Activated B cell treated with CpG ODN at 0.5 μM for 24 hours (primary cell): ENCODE data around the gene LAMA5. TPM values are rescaled to one million over a fixed set of nuclear protein-coding genes. Genes with fewer than 3 reads are reported as not detected.

Experiments
- ATAC-seq: fragments of 200-7000 bp; cut with Tn5 transposase; one replicate; pipeline ENCODE4 v1.10.0; 2021; ENCODE audit warnings: low read depth, mild to moderate bottlenecking, moderate library complexity
- CTCF ChIA-PET: fragments of 350-600 bp; sonication (Branson Sonifier 250); formaldehyde crosslinking; loops from one replicate; lab custom pipeline; 2021; ENCODE audit warnings: antibody characterized with exemption; lab: Charles Lee
- POLR2A ChIA-PET: fragments of 350-600 bp; sonication (Branson Sonifier 250); formaldehyde crosslinking; loops from one replicate; lab custom pipeline; 2021; ENCODE audit warnings: antibody characterized with exemption; lab: Charles Lee
- DNase-seq: peaks from one replicate; pipeline ENCODE4 v3.0.0; 2022
- H3K27ac Mint-ChIP-seq: one replicate; pipeline ENCODE4 v1.8.0; 2020; ENCODE audit warnings: mixed read lengths
- H3K27me3 Mint-ChIP-seq: one replicate; pipeline ENCODE4 v1.8.0; 2021; ENCODE audit warnings: mixed read lengths
- H3K36me3 Mint-ChIP-seq: one replicate; pipeline ENCODE4 v1.8.0; 2021; ENCODE audit warnings: low read depth, mixed read lengths
- H3K4me1 Mint-ChIP-seq: one replicate; pipeline ENCODE4 v1.8.0; 2021; ENCODE audit warnings: mixed read lengths
- H3K4me3 Mint-ChIP-seq: one replicate; pipeline ENCODE4 v1.8.0; 2020; ENCODE audit warnings: mild to moderate bottlenecking, mixed read lengths
- H3K9me3 Mint-ChIP-seq: one replicate; pipeline ENCODE4 v1.8.0; 2020; ENCODE audit warnings: mixed read lengths
- CTCF ChIP-seq: fragments of 200-600 bp; IDR thresholded peaks from one replicate; pipeline ENCODE4 v1.8.0; 2022; ENCODE audit warnings: antibody characterized with exemption, mild to moderate bottlenecking
- intact Hi-C: fragments of 100-400 bp; cut with micrococcal nuclease; formaldehyde crosslinking; loops from one replicate; pipeline ENCODE4 v1.15.1; 2024
- total RNA-seq: library from RNA; stranded (reverse); gene quantifications from 2 replicates; pipeline ENCODE4 v1.2.3, GENCODE V29; 2022

The LAMA5 gene
- total RNA-seq, 1 donor from 2014 or later = 24.8 TPM

- H3K36me3 Mint-ChIP-seq = no peaks in the 10 kb centered on the region
- no peak overlapping the region for H3K27ac Mint-ChIP-seq
- peak overlapping the region; percentile 38 for H3K4me3 Mint-ChIP-seq
- intact Hi-C loops = no loop called here
- H3K9me3 Mint-ChIP-seq = no peaks in the 10 kb centered on the region
- no peaks in the 10 kb centered on the region for H3K27me3 Mint-ChIP-seq
- ChIA-PET CTCF (interaction anchor here (0.7 to 2.1 kb wide), 4 partner anchors 128 to 385 kb away, joined by 3 to 11 read pairs (median 4); no protein-coding TSS in a partner anchor), POLR2A (interaction anchor here (0.9 kb wide), 1 partner anchor 9 kb away, joined by 3 read pairs; no protein-coding TSS in a partner anchor)
- DNase-seq (no peak), ATAC-seq (no peak)
- no peak for TF ChIP-seq CTCF
- peaks cover 32% of the 10 kb centered on the region for H3K4me1 Mint-ChIP-seq
These were observed 42.2 kb upstream of the LAMA5 start for GRCh38 chr20:62409086-62409853.

- Mint-ChIP-seq H3K4me1 (peaks cover 32% of the 10 kb centered on the region), H3K9me3 (no peaks in the 10 kb centered on the region), H3K36me3 (no peaks in the 10 kb centered on the region), H3K27me3 (no peaks in the 10 kb centered on the region), H3K27ac (no peak overlapping the region), H3K4me3 (no peak overlapping the region)
- TF ChIP-seq CTCF = no peak
- CTCF ChIA-PET = interaction anchor here (1.6 kb wide), 1 partner anchor 383 kb away, joined by 6 read pairs; no protein-coding TSS in a partner anchor
- DNase-seq = no peak
- intact Hi-C loops = no loop called here
- POLR2A ChIA-PET = no interaction called here
- ATAC-seq = no peak
These were observed 41.5 kb upstream of the LAMA5 start for GRCh38 chr20:62408640-62409039.

GRCh38 chr20:62408055-62408454 lies 40.9 kb upstream of the LAMA5 start:
- peak overlapping the region; percentile 88 for H3K4me3 Mint-ChIP-seq
- ChIA-PET CTCF (no interaction called here), POLR2A (no interaction called here)
- no peaks in the 10 kb centered on the region for H3K27me3 Mint-ChIP-seq
- H3K27ac Mint-ChIP-seq = peak overlapping the region; percentile 24
- intact Hi-C loops = no loop called here
- no peaks in the 10 kb centered on the region for H3K9me3 Mint-ChIP-seq
- DNase-seq (no peak), ATAC-seq (no peak)
- no peak for TF ChIP-seq CTCF
- H3K36me3 Mint-ChIP-seq = no peaks in the 10 kb centered on the region
- peaks cover 34% of the 10 kb centered on the region for H3K4me1 Mint-ChIP-seq

- ChIA-PET POLR2A (interaction anchor here (0.6 to 1.0 kb wide), 3 partner anchors 21 to 407 kb away, joined by 3 to 5 read pairs (median 4); partner anchors contain the start of gene RPS21), CTCF (no interaction called here)
- TF ChIP-seq CTCF = no peak
- Mint-ChIP-seq H3K4me3 (peak within 1 kb of the TSS; percentile 88), H3K27ac (peak within 1 kb of the TSS; percentile 86), H3K27me3 (no peaks in the 10 kb centered on the region), H3K36me3 (no peaks in the 10 kb centered on the region), H3K4me1 (peaks cover 36% of the 10 kb centered on the region), H3K9me3 (no peaks in the 10 kb centered on the region)
- ATAC-seq (peak; percentile 90), DNase-seq (peak; percentile 90)
- intact Hi-C loops = loop anchor here (1.0 to 2.0 kb wide), 5 partner anchors 20 to 389 kb away; partner anchors contain the start of genes ADRM1, MRGBP and RPS21
These were observed 40.3 kb upstream of the LAMA5 start, which contains the start of gene CABLES2 for GRCh38 chr20:62407221-62407992. Gene CABLES2, minus strand, starts transcription at chr20:62407285. Its CDS starts 9 bp downstream, at chr20:62407276.
